Measurements from ENCODE around the gene DCP1A.

Gene DCP1A

GRCh38 chr3:53242642-53243041 is 104.7 kb downstream of the DCP1A start:
- DNase-seq, result no peak

GRCh38 chr3:53242155-53242554 is 105.2 kb downstream of the DCP1A start:
- DNase-seq, result no peak

GRCh38 chr3:53240989-53241972 is 106.1 kb downstream of the DCP1A start:
- no peak for DNase-seq

- no peak for DNase-seq
These were observed 107.5 kb downstream of the DCP1A start for GRCh38 chr3:53239800-53240199.

GRCh38 chr3:53238886-53239285 is 108.5 kb downstream of the DCP1A start:
- no peak for DNase-seq

GRCh38 chr3:53238051-53238850 is 109.1 kb downstream of the DCP1A start:
- no peak for DNase-seq

- no peak for DNase-seq
These were observed 111.1 kb downstream of the DCP1A start for GRCh38 chr3:53236112-53236841.

GRCh38 chr3:53235545-53235944 is 111.8 kb downstream of the DCP1A start:
- DNase-seq, result no peak

GRCh38 chr3:53234841-53235232 is 112.5 kb downstream of the DCP1A start:
- DNase-seq, result no peak

- DNase-seq, result no peak
These were observed 113.1 kb downstream of the DCP1A start for GRCh38 chr3:53234130-53234840.

All from NCI-H345 (cell line).